ENCODE data around the gene IGSF9. TPM values are rescaled to one million over a fixed set of nuclear protein-coding genes. Genes with fewer than 3 reads are reported as not detected.

The IGSF9 gene
- total and polyA plus RNA-seq, 2 of the 4 experiments (the other 2 are of a cell fraction) = 0.05 TPM; not detected in 1

- BruUV-seq (replicated peaks) = no TSS peak
- Histone ChIP-seq H2AK9ac (replicated peaks; ENCODE audit: low read depth, low read length, poor library complexity) (no peak overlapping the region), H4K20me1 (ENCODE audit: insufficient read depth, low read length) (peaks cover 4% of the 10 kb centered on the region; the same call in 1 of the 2 replicates), H3K36me3 (ENCODE audit: control insufficient read depth, insufficient read depth, low read length) (no peaks in the 10 kb centered on the region), H3K9me3 (ENCODE audit: control insufficient read depth, insufficient read depth, low read length) (no peaks in the 10 kb centered on the region), H3K27ac (ENCODE audit: insufficient read depth, low read length) (no peak overlapping the region), H3K4me3 (ENCODE audit: insufficient read depth, low read depth, low read length) (no peak overlapping the region), H3K14ac (replicated peaks; ENCODE audit: low read depth, low read length) (no peak overlapping the region), H2AFZ (replicated peaks; ENCODE audit: low read length, poor library complexity) (no peak overlapping the region), H2AK5ac (ENCODE audit: low read depth, low read length) (no peak overlapping the region), H4K5ac (ENCODE audit: low read depth, low read length) (no peak overlapping the region), H3K18ac (ENCODE audit: low read depth, low read length) (no peak overlapping the region), H3K79me1 (ENCODE audit: low read depth in 1 of 2, low read length in 2 of 2) (peaks cover 0 to 12% of the 10 kb centered on the region in 2 experiments; a peak in 1 of 4 replicates), H2BK15ac (ENCODE audit: low read depth, low read length) (no peak overlapping the region), H3K9me1 (ENCODE audit: insufficient read depth, low read length) (0 out of 2 replicates have a peak, but pooled peaks cover 3% of the 10 kb centered on the region), H2BK120ac (ENCODE audit: low read depth, low read length) (no peak overlapping the region), H3K4me1 (ENCODE audit: control insufficient read depth, insufficient read depth, low read length) (peaks cover 4% of the 10 kb centered on the region), H3K4me2 (ENCODE audit: low read depth, low read length) (no peak overlapping the region), H3K9ac (ENCODE audit: low read depth, low read length) (no peak overlapping the region), H3K4ac (ENCODE audit: low read depth, low read length) (no peak overlapping the region), H4K91ac (ENCODE audit: insufficient read depth, low read depth, low read length) (no peak overlapping the region), H3K27me3 (ENCODE audit: control insufficient read depth, insufficient read depth, low read length) (peaks cover 5% of the 10 kb centered on the region; the same call in 1 of the 2 replicates), H4K8ac (ENCODE audit: low read depth in 2 of 2, low read length in 2 of 2) (no peak overlapping the region), H3K23ac (ENCODE audit: low read depth, low read length) (no peak overlapping the region), H2BK5ac (ENCODE audit: low read depth, low read length, poor library complexity, severe bottlenecking) (no peak overlapping the region), H3K56ac (ENCODE audit: extremely low read depth, insufficient read depth, low read length) (no peak overlapping the region), H2BK20ac (ENCODE audit: low read depth, low read length) (no peak overlapping the region)
- CTCF ChIA-PET = interaction anchor here (1.1 kb wide), 1 partner anchor 78 kb away, joined by 4 read pairs; no protein-coding TSS in a partner anchor
- intact Hi-C loops (cut with micrococcal nuclease) = loop anchor here (10.0 kb wide), 1 partner anchor 285 kb away; no protein-coding TSS in a partner anchor
- in situ Hi-C loops (cut with MboI; ENCODE audit: low sequenced_read_pairs) = loop anchor here (10.0 kb wide), 1 partner anchor 445 kb away; no protein-coding TSS in a partner anchor
- no peak for DNase-seq
- no peak for ATAC-seq (ENCODE audit: low read depth)
- 72% methylated on average over 22 of the region's 48 CpGs; no CpG with 5 or more reads in 1 of the 2 experiments for WGBS, 2 experiments (ENCODE audit: extremely low coverage in 2 of 2, insufficient read length in 1 of 2)
- dilution Hi-C loops (cut with HindIII; ENCODE audit: low sequenced_read_pairs, unreplicated experiment) = no loop called here
- POLR2A ChIA-PET (ENCODE audit: unreplicated experiment) = no interaction called here
- TF ChIP-seq MXI1 (IDR thresholded peaks at IDR 0.05; ENCODE audit: borderline replicate concordance, low read depth, low read length) (no peak), NFE2L2 (IDR thresholded peaks at IDR 0.05; ENCODE audit: low read depth, low read length) (no peak), CHD1 (IDR thresholded peaks at IDR 0.05; ENCODE audit: low read depth, low read length) (no peak), RFX5 (IDR thresholded peaks at IDR 0.05; ENCODE audit: low read depth, low read length) (no peak), RAD21 (IDR thresholded peaks at IDR 0.05; ENCODE audit: low read length) (no peak), MAZ (IDR thresholded peaks at IDR 0.05; ENCODE audit: borderline replicate concordance, low read depth, low read length) (no peak), USF2 (IDR thresholded peaks at IDR 0.05; ENCODE audit: low read depth, low read length) (no peak), BHLHE40 (IDR thresholded peaks at IDR 0.05; ENCODE audit: low read depth, low read length) (no peak), RCOR1 (IDR thresholded peaks at IDR 0.05; ENCODE audit: insufficient replicate concordance, low read length) (no peak), SMC3 (IDR thresholded peaks at IDR 0.05; ENCODE audit: low read depth, low read length) (no peak), MAFK (IDR thresholded peaks at IDR 0.05; ENCODE audit: low read depth, low read length) (no peak)
- TF ChIP-seq, protein P1, sequence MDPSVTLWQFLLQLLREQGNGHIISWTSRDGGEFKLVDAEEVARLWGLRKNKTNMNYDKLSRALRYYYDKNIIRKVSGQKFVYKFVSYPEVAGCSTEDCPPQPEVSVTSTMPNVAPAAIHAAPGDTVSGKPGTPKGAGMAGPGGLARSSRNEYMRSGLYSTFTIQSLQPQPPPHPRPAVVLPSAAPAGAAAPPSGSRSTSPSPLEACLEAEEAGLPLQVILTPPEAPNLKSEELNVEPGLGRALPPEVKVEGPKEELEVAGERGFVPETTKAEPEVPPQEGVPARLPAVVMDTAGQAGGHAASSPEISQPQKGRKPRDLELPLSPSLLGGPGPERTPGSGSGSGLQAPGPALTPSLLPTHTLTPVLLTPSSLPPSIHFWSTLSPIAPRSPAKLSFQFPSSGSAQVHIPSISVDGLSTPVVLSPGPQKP (IDR thresholded peaks at IDR 0.05; ENCODE audit: borderline replicate concordance, low read depth, low read length) = no peak
- TF ChIP-seq, protein P2, sequence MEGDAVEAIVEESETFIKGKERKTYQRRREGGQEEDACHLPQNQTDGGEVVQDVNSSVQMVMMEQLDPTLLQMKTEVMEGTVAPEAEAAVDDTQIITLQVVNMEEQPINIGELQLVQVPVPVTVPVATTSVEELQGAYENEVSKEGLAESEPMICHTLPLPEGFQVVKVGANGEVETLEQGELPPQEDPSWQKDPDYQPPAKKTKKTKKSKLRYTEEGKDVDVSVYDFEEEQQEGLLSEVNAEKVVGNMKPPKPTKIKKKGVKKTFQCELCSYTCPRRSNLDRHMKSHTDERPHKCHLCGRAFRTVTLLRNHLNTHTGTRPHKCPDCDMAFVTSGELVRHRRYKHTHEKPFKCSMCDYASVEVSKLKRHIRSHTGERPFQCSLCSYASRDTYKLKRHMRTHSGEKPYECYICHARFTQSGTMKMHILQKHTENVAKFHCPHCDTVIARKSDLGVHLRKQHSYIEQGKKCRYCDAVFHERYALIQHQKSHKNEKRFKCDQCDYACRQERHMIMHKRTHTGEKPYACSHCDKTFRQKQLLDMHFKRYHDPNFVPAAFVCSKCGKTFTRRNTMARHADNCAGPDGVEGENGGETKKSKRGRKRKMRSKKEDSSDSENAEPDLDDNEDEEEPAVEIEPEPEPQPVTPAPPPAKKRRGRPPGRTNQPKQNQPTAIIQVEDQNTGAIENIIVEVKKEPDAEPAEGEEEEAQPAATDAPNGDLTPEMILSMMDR (conservative IDR thresholded peaks at IDR 0.05; ENCODE audit: low read depth, low read length) = no peak
Measured at GRCh38 chr1:159929155-159930051, 16.0 kb downstream of the IGSF9 start.

Data from IMR-90 (cell line).